Peyer's patch (tissue), 4 donors: ENCODE results near the gene PTS.

Source experiments
- POLR2A ChIP-seq, 2 donors: fragments of 450-650 bp; IDR thresholded peaks; one replicate each; pipeline ENCODE4 v1.5.1; 2017; ENCODE audit warnings: antibody characterized with exemption in 2 of 2, mild to moderate bottlenecking in 2 of 2, moderate library complexity in 2 of 2
- TF ChIP-seq, protein P1 (sequence below), 6 experiments: fragments of 450-650 bp in 4 of 6; fragments of 200-600 bp in 2 of 6; sonication (generic) in 1 of 6; IDR thresholded peaks; one replicate each; pipeline ENCODE4 v1.5.1; 2017 to 2019; ENCODE audit warnings: antibody characterized with exemption in 6 of 6, mild to moderate bottlenecking in 3 of 6, moderate library complexity in 1 of 6

GRCh38 chr11:112273066-112273465, 46.8 kb downstream of the PTS start:
- TF ChIP-seq, protein P1, sequence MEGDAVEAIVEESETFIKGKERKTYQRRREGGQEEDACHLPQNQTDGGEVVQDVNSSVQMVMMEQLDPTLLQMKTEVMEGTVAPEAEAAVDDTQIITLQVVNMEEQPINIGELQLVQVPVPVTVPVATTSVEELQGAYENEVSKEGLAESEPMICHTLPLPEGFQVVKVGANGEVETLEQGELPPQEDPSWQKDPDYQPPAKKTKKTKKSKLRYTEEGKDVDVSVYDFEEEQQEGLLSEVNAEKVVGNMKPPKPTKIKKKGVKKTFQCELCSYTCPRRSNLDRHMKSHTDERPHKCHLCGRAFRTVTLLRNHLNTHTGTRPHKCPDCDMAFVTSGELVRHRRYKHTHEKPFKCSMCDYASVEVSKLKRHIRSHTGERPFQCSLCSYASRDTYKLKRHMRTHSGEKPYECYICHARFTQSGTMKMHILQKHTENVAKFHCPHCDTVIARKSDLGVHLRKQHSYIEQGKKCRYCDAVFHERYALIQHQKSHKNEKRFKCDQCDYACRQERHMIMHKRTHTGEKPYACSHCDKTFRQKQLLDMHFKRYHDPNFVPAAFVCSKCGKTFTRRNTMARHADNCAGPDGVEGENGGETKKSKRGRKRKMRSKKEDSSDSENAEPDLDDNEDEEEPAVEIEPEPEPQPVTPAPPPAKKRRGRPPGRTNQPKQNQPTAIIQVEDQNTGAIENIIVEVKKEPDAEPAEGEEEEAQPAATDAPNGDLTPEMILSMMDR (IDR thresholded peaks at IDR 0.05), result no peak
- no peak for TF ChIP-seq POLR2A (IDR thresholded peaks at IDR 0.05)
